GM12878 (cell line): Measurements from ENCODE around the gene PAFAH2.

ENCODE experiments used
- CTCF ChIP-seq, 3 experiments: IDR thresholded peaks in 2 of 3; conservative IDR thresholded peaks in 1 of 3; 2 replicates each; pipeline ENCODE4 v1.5.1; 2011; ENCODE audit warnings: low read depth in 3 of 3, low read length in 3 of 3, mild to moderate bottlenecking in 3 of 3, control low read depth in 2 of 3, moderate library complexity in 2 of 3, inconsistent platforms in 1 of 3, mixed read lengths in 1 of 3; ENCODE audit not compliant: control insufficient read depth in 2 of 3, insufficient read depth in 1 of 3; ENCODE audit errors: extremely low read depth in 1 of 3
- EZH2 ChIP-seq: IDR thresholded peaks from 2 replicates; pipeline ENCODE4 v1.6.1; 2012; ENCODE audit warnings: low read depth, mild to moderate bottlenecking, control low read depth, inconsistent platforms, low read length, borderline replicate concordance; ENCODE audit not compliant: control insufficient read depth
- HDGF ChIP-seq: fragments of 450-650 bp; IDR thresholded peaks from 2 replicates; pipeline ENCODE4 v1.6.1; 2016; ENCODE audit warnings: antibody characterized with exemption
- MXI1 ChIP-seq: fragments of 150-350 bp; IDR thresholded peaks from 2 replicates; pipeline ENCODE4 v1.6.1; 2011; ENCODE audit warnings: low read depth, mild to moderate bottlenecking, inconsistent platforms, low read length, improper control_type of control experiment
- MYB ChIP-seq: fragments of 150-350 bp; IDR thresholded peaks from 2 replicates; pipeline ENCODE4 v1.6.1; 2014; ENCODE audit warnings: mild to moderate bottlenecking, low read depth, low read length, borderline replicate concordance
- POLR2A ChIP-seq: IDR thresholded peaks from 2 replicates; pipeline ENCODE4 v1.6.1; 2011; ENCODE audit warnings: low read depth, mild to moderate bottlenecking, low read length
- RAD21 ChIP-seq: IDR thresholded peaks from 2 replicates; pipeline ENCODE4 v1.6.1; 2011; ENCODE audit warnings: mild to moderate bottlenecking, low read depth, low read length, moderate library complexity; ENCODE audit not compliant: insufficient read depth
- TF ChIP-seq, protein P1 (sequence below): IDR thresholded peaks from 2 replicates; pipeline ENCODE4 v1.6.1; 2012; ENCODE audit warnings: low read depth, low read length, improper control_type of control experiment
- TF ChIP-seq, protein P2 (sequence below): IDR thresholded peaks from 2 replicates; pipeline ENCODE4 v1.6.1; 2011; ENCODE audit warnings: low read depth, mild to moderate bottlenecking, low read length, moderate library complexity, borderline replicate concordance; ENCODE audit errors: extremely low read depth

- TF ChIP-seq, protein P1, sequence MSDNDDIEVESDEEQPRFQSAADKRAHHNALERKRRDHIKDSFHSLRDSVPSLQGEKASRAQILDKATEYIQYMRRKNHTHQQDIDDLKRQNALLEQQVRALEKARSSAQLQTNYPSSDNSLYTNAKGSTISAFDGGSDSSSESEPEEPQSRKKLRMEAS: no peak
- TF ChIP-seq, protein P2, sequence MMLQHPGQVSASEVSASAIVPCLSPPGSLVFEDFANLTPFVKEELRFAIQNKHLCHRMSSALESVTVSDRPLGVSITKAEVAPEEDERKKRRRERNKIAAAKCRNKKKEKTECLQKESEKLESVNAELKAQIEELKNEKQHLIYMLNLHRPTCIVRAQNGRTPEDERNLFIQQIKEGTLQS: no peak
- TF ChIP-seq HDGF (no peak), CTCF (IDR thresholded peaks at IDR 0.05 in 2 of 3, conservative IDR thresholded peaks at IDR 0.05 in 1 of 3; ENCODE audit: control insufficient read depth in 2 of 3, extremely low read depth in 1 of 3, insufficient read depth in 1 of 3, low read depth in 3 of 3, low read length in 3 of 3) (no peak), EZH2 (no peak), MYB (no peak), POLR2A (no peak), RAD21 (no peak), MXI1 (no peak)
Measured at GRCh38 chr1:25926731-25927496, 70.9 kb downstream of the PAFAH2 start.
